Gastrocnemius medialis (tissue), 4 donors: ENCODE measurements around the gene BBX.

Source experiments
- CTCF ChIP-seq, 5 experiments: fragments of 450-650 bp in 3 of 5; fragments of 200-600 bp in 2 of 5; sonication (generic) in 2 of 5; IDR thresholded peaks in 4 of 5; conservative IDR thresholded peaks in 1 of 5; 1 replicate in 4 of 5; 2 replicates in 1 of 5; pipeline ENCODE4 v1.5.1; 2016 to 2019; ENCODE audit warnings: antibody characterized with exemption in 5 of 5, mild to moderate bottlenecking in 3 of 5, moderate library complexity in 3 of 5
- POLR2A ChIP-seq, 2 donors: fragments of 450-650 bp; IDR thresholded peaks; one replicate each; pipeline ENCODE4 v1.6.1; 2017; ENCODE audit warnings: antibody characterized with exemption in 2 of 2, mild to moderate bottlenecking in 2 of 2, moderate library complexity in 2 of 2

GRCh38 chr3:107579371-107579770 lies 56.6 kb downstream of the BBX start:
- TF ChIP-seq CTCF (IDR thresholded peaks at IDR 0.05 in 4 of 5, conservative IDR thresholded peaks at IDR 0.05 in 1 of 5): no peak
- no peak for TF ChIP-seq POLR2A (IDR thresholded peaks at IDR 0.05)
